NCI-H345 treated with DMSO at 0.1 percent for 48 hours (cell line): ENCODE results near the gene ATP2C2.
"Not testable (repeated sequence)": the region's sequence is repeated elsewhere in the genome, so short reads cannot be mapped to it uniquely, and the experiment has no call there.

ENCODE experiments used
- DNase-seq: peaks from one replicate; lab custom pipeline; 2025; ENCODE audit not compliant: unreplicated experiment; lab: John Stamatoyannopoulos, UW

Gene ATP2C2

GRCh38 chr16:84391151-84392030, 23.1 kb downstream of the ATP2C2 start:
- no peak for DNase-seq

GRCh38 chr16:84392031-84392360, 23.7 kb downstream of the ATP2C2 start:
- no peak for DNase-seq

- DNase-seq: not testable (repeated sequence)
These were observed 27.7 kb downstream of the ATP2C2 start for GRCh38 chr16:84396082-84396481.

GRCh38 chr16:84396537-84397008, 28.2 kb downstream of the ATP2C2 start:
- DNase-seq: no peak

- no peak for DNase-seq
These were observed 28.8 kb downstream of the ATP2C2 start for GRCh38 chr16:84397090-84397489.

- DNase-seq: no peak
These were observed 30.4 kb downstream of the ATP2C2 start for GRCh38 chr16:84398701-84399100.

- not testable (repeated sequence) for DNase-seq
These were observed 31.6 kb downstream of the ATP2C2 start for GRCh38 chr16:84399912-84400311.

- not testable (repeated sequence) for DNase-seq
These were observed 35.1 kb downstream of the ATP2C2 start for GRCh38 chr16:84403435-84403834.

GRCh38 chr16:84404324-84404723, 36.0 kb downstream of the ATP2C2 start:
- no peak for DNase-seq

- DNase-seq: no peak
These were observed 36.8 kb downstream of the ATP2C2 start for GRCh38 chr16:84404936-84405639.

- no peak for DNase-seq
These were observed 37.9 kb downstream of the ATP2C2 start for GRCh38 chr16:84406006-84406963.

- no peak for DNase-seq
These were observed 39.4 kb downstream of the ATP2C2 start for GRCh38 chr16:84407588-84408313.

GRCh38 chr16:84408314-84408690, 40.0 kb downstream of the ATP2C2 start:
- DNase-seq: no peak

GRCh38 chr16:84408856-84409255, 40.5 kb downstream of the ATP2C2 start:
- no peak for DNase-seq

- DNase-seq: no peak
These were observed 42.2 kb downstream of the ATP2C2 start for GRCh38 chr16:84410361-84411138.

- DNase-seq: no peak
These were observed 43.4 kb downstream of the ATP2C2 start for GRCh38 chr16:84411768-84412167.

GRCh38 chr16:84412262-84412661, 43.9 kb downstream of the ATP2C2 start:
- DNase-seq: no peak

- no peak for DNase-seq
These were observed 45.1 kb downstream of the ATP2C2 start for GRCh38 chr16:84413244-84414004.

- DNase-seq: no peak
These were observed 46.5 kb downstream of the ATP2C2 start for GRCh38 chr16:84414789-84415326.
